Measurements from ENCODE around the gene CHST11.
"Not testable (repeated sequence)": the region's sequence is repeated elsewhere in the genome, so short reads cannot be mapped to it uniquely, and the experiment has no call there.

Gene CHST11

GRCh38 chr12:104544836-104545235 is 88.1 kb downstream of the CHST11 start:
- Mint-ChIP-seq H3K4me3 (no peak overlapping the region), H3K27ac (no peak overlapping the region), H3K9me3 (no peaks in the 10 kb centered on the region), H3K36me3 (ENCODE audit: low read depth) (peaks cover 13% of the 10 kb centered on the region), H3K27me3 (no peaks in the 10 kb centered on the region), H3K4me1 (ENCODE audit: low read depth) (peaks cover 47% of the 10 kb centered on the region)

DNA sequence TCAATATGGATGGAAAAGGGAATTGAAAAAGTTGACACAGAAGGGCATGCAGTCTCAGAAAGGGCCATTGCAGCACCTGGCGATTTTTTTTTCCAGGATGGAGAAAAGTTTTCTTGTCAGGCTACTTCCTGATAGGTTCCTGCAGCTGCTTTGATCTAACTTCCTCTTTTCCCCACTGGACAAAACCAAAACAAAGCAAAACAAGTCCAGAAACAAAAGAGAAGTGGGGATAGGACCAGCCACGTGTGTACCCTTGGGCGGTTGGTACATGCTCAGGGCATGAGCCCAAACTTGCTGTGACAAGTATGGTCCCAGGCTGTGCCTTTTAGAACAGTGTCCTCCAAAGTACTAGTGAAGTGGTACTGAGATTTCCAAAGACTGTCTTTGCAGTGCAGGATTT is 89.8 kb downstream of the CHST11 start:
- H3K27ac Mint-ChIP-seq, result no peak overlapping the region

GRCh38 chr12:104547235-104547634 is 90.5 kb downstream of the CHST11 start:
- no peak overlapping the region for H3K27ac Mint-ChIP-seq
- H3K4me3 Mint-ChIP-seq, result no peak overlapping the region
- no peaks in the 10 kb centered on the region for H3K27me3 Mint-ChIP-seq
- peaks cover 14% of the 10 kb centered on the region for H3K36me3 Mint-ChIP-seq (ENCODE audit: low read depth)
- no peaks in the 10 kb centered on the region for H3K9me3 Mint-ChIP-seq
- H3K4me1 Mint-ChIP-seq (ENCODE audit: low read depth), result peaks cover 52% of the 10 kb centered on the region

More for the DNA sequence above, 89.8 kb downstream of the CHST11 start:
- peaks cover 47% of the 10 kb centered on the region for H3K4me1 Mint-ChIP-seq (ENCODE audit: low read depth)
- H3K9me3 Mint-ChIP-seq, result no peaks in the 10 kb centered on the region
- H3K36me3 Mint-ChIP-seq (ENCODE audit: low read depth), result peaks cover 11% of the 10 kb centered on the region
- no peaks in the 10 kb centered on the region for H3K27me3 Mint-ChIP-seq
- H3K4me3 Mint-ChIP-seq, result no peak overlapping the region

DNA sequence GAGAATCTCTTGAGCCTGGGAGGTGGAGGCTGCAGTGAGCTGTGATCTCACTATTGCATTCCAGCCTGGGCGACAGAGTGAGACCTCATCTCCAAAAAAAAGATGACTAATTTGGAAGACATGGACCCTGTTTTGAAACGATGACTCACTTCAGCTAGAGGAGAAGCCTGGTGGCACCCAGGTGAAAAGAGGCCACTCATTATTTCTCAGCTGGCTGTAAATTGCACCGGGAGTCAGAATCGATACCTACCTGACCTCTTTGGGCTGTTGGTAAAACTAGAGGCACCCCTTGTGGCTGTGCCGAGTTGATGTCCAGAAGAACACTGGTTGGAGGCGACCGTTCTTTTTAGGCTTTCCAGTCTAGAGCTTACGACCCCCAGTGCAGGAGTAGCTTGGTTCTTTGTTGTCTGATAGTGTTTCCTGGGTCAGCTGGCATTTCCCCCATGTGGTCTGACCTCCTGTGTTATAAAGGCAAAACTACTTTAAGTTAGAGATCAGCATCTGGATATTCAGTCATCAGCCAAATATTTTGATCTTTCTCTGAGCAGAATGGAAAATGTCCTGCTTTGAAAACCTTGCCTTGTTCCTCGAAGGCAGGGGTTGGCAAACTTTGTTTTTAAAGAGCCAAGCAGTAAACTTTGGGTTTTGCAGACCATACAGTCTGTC is 93.2 kb downstream of the CHST11 start:
- Mint-ChIP-seq H3K27me3 (no peaks in the 10 kb centered on the region), H3K9me3 (peaks cover 12% of the 10 kb centered on the region), H3K4me1 (ENCODE audit: low read depth) (peaks cover 69% of the 10 kb centered on the region), H3K27ac (peak overlapping the region; percentile 27), H3K36me3 (ENCODE audit: low read depth) (peaks cover 20% of the 10 kb centered on the region), H3K4me3 (no peak overlapping the region)

GRCh38 chr12:104551313-104551931 is 94.7 kb downstream of the CHST11 start:
- Mint-ChIP-seq H3K9me3 (peaks cover 12% of the 10 kb centered on the region), H3K4me3 (no peak overlapping the region), H3K4me1 (ENCODE audit: low read depth) (peaks cover 65% of the 10 kb centered on the region), H3K36me3 (ENCODE audit: low read depth) (peaks cover 20% of the 10 kb centered on the region), H3K27me3 (no peaks in the 10 kb centered on the region), H3K27ac (no peak overlapping the region)

DNA sequence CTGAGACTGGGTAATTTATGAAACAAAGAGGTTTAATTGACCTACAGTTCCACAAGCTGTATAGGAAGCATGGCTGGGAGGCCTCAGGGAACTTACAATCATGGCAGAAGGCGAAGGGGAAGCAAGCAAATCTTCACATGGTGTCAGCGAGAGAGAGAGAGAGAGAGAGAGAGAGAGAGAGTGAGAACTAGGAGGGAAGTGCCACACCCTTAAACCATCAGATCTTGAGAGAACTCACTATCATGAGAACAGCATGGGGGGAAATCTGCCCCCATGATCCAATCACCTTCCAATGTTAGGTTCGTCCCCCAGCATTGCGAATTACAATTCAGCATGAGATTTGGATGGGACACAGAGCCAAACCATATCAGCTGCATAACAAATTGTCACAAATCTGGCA is 96.7 kb downstream of the CHST11 start:
- Mint-ChIP-seq H3K36me3 (ENCODE audit: low read depth) (peaks cover 20% of the 10 kb centered on the region), H3K9me3 (peaks cover 12% of the 10 kb centered on the region), H3K4me1 (ENCODE audit: low read depth) (peaks cover 58% of the 10 kb centered on the region), H3K27me3 (no peaks in the 10 kb centered on the region), H3K4me3 (no peak overlapping the region), H3K27ac (no peak overlapping the region)

DNA sequence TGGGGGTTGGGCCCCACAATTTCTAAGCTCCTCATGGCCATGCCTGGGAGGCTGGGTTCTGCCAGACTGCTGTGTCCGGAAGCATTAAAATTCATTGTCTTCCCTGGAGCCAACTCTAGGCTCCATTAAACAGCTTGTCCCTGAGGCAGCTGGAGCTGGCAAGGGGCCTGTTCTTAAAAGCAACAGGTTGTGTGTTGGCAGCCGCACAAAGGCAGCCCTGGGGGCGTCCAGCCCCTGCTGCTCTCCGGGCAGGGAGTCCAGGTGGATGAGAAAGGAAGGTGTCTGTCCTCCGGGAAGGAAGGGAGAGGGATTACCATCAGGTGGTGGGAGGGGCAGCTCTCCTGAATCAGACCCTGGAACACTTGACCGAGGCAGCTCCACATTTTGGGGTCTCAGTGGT is 98.9 kb downstream of the CHST11 start:
- Mint-ChIP-seq H3K4me1 (ENCODE audit: low read depth) (peaks cover 41% of the 10 kb centered on the region), H3K4me3 (no peak overlapping the region), H3K27me3 (no peaks in the 10 kb centered on the region), H3K36me3 (ENCODE audit: low read depth) (peaks cover 20% of the 10 kb centered on the region), H3K27ac (no peak overlapping the region), H3K9me3 (peaks cover 12% of the 10 kb centered on the region)

- H3K27ac Mint-ChIP-seq, result no peak overlapping the region
- no peaks in the 10 kb centered on the region for H3K27me3 Mint-ChIP-seq
- H3K9me3 Mint-ChIP-seq, result peaks cover 11% of the 10 kb centered on the region
- peaks cover 12% of the 10 kb centered on the region for H3K36me3 Mint-ChIP-seq (ENCODE audit: low read depth)
- H3K4me3 Mint-ChIP-seq, result no peak overlapping the region
- peaks cover 22% of the 10 kb centered on the region for H3K4me1 Mint-ChIP-seq (ENCODE audit: low read depth)
Measured at GRCh38 chr12:104557488-104558195, 100.9 kb downstream of the CHST11 start.

DNA sequence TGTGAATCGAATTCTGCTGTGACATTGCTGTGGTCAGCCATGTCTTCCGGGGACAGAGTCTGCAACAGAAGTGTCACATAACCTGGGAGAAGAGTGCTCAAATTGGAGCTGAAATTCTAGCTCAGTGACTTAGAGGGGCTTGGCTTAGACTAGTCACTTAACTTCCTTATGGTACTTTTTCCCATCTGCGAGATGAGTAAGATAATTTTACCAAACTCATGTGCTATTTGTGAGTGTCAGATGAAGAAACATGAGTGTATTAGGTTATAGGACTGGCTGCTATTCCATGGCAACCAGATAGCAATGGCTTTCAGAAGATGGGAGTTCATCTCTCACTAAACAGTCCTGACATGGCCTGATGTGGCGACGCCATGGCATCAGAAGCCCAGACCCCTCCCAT is 104.1 kb downstream of the CHST11 start:
- H3K27me3 Mint-ChIP-seq, result no peaks in the 10 kb centered on the region
- H3K4me3 Mint-ChIP-seq, result no peak overlapping the region
- no peak overlapping the region for H3K27ac Mint-ChIP-seq
- H3K9me3 Mint-ChIP-seq, result peaks cover 9% of the 10 kb centered on the region
- H3K4me1 Mint-ChIP-seq (ENCODE audit: low read depth), result peaks cover 10% of the 10 kb centered on the region
- peaks cover 20% of the 10 kb centered on the region for H3K36me3 Mint-ChIP-seq (ENCODE audit: low read depth)

DNA sequence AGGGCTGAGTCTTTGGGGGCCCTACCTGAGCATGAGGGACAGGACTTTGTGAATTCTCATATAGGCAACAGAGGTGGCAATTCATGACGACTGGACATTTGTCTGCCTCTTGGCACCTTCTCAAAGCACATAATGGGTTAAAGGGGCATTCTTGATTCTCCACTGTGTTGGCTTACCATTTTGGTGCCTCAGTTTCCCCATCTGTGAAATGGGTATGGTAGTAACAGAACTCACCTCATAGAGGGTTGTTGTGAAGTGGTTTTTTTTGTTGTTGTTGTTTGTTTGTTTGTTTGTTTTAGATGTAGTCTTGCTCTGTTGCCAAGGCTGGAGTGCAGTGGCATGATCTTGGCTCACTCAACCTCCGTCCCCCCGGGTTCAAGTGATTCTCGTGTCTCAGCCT is 106.0 kb downstream of the CHST11 start:
- Mint-ChIP-seq H3K4me1 (ENCODE audit: low read depth) (peaks cover 28% of the 10 kb centered on the region), H3K9me3 (peaks cover 13% of the 10 kb centered on the region), H3K4me3 (no peak overlapping the region), H3K27me3 (no peaks in the 10 kb centered on the region), H3K27ac (no peak overlapping the region), H3K36me3 (ENCODE audit: low read depth) (peaks cover 26% of the 10 kb centered on the region)

- peaks cover 26% of the 10 kb centered on the region for H3K36me3 Mint-ChIP-seq (ENCODE audit: low read depth)
- H3K4me1 Mint-ChIP-seq (ENCODE audit: low read depth), result peaks cover 47% of the 10 kb centered on the region
- H3K4me3 Mint-ChIP-seq, H3K27me3 Mint-ChIP-seq: not testable (repeated sequence)
- peak overlapping the region; percentile 58 for H3K27ac Mint-ChIP-seq
- H3K9me3 Mint-ChIP-seq, result peaks cover 13% of the 10 kb centered on the region
Measured at GRCh38 chr12:104564662-104565061, 107.9 kb downstream of the CHST11 start.

- peak overlapping the region; percentile 71 for H3K27ac Mint-ChIP-seq
- peaks cover 57% of the 10 kb centered on the region for H3K4me1 Mint-ChIP-seq (ENCODE audit: low read depth)
- H3K36me3 Mint-ChIP-seq (ENCODE audit: low read depth), result peaks cover 26% of the 10 kb centered on the region
- H3K27me3 Mint-ChIP-seq, result no peaks in the 10 kb centered on the region
- no peak overlapping the region for H3K4me3 Mint-ChIP-seq
- peaks cover 13% of the 10 kb centered on the region for H3K9me3 Mint-ChIP-seq
Measured at GRCh38 chr12:104565606-104566243, 109.0 kb downstream of the CHST11 start.

DNA sequence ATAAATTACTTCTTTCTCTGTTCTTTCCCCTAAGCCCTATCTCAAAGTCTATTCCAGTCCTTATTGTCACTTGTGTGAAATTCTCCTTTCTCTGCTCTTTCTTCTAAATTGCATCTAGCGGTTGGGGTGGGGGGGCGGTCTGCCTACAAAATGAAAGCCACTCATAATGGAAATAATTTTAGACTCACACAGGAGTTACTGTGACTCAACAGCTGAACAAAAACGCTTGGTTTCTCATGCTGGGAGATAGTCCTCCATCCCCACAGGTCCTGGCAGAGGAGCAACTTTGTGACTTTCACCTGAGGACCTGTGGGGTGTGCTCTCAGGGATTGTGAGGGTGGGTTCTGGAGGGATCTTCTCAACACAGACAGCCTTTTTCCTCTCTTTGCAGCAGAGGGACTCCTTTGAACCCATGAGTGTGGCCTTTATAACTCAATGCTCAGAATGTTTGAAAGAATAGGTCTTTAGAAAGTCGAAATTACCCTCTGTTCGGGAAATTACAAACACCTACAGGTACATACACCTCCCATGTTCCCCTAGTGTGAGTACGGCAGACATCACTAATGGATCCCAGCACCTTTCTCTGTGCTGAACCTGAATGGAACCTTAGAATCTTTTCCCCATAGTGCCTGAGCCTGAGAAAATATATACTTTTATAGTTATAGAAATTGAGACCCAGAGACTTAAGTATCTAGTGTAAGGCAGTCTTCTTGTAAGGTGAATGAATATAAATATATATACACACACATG is 109.7 kb downstream of the CHST11 start:
- Mint-ChIP-seq H3K27ac (peak overlapping the region; percentile 71), H3K9me3 (peaks cover 13% of the 10 kb centered on the region), H3K4me1 (ENCODE audit: low read depth) (peaks cover 63% of the 10 kb centered on the region), H3K27me3 (no peaks in the 10 kb centered on the region), H3K4me3 (no peak overlapping the region), H3K36me3 (ENCODE audit: low read depth) (peaks cover 26% of the 10 kb centered on the region)

DNA sequence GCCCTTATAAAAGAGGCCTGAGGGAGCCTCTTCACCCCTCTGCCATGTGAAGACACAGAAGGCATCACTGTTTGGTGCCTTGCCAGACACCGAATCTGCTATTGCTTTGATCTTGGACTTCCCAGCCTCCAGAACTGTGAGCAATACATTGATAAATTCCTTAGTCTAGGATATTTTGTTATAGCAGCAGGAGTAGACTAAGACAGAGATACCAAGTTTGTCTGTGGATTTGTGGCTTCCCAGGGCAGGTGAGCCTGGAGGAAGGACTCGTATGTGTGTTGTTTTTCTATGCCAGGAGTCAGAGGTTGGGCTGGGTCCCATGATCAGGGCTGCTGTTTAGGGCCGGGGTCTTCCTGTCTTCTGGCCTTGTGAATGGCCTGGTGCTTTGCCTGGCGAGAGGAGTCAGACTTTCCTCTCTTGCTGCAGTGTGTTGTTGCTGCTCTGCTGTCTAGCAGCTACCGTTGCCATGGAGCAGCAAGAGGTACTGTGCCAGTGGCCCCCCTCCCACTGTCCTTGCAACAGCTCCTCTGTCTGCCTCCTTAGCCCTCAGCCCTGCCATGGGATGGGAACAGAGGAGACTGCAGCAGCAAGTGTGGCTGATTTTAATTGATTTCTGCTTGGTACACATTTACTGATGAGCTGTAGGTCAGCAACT is 111.2 kb downstream of the CHST11 start:
- Mint-ChIP-seq H3K27me3 (no peaks in the 10 kb centered on the region), H3K36me3 (ENCODE audit: low read depth) (peaks cover 31% of the 10 kb centered on the region), H3K27ac (peak overlapping the region; percentile 61), H3K4me3 (no peak overlapping the region), H3K4me1 (ENCODE audit: low read depth) (peaks cover 72% of the 10 kb centered on the region), H3K9me3 (peaks cover 13% of the 10 kb centered on the region)
